Spleen (tissue), 11 donors: ENCODE data around the gene NCS1. TPM values are rescaled to one million over a fixed set of nuclear protein-coding genes. Genes with fewer than 3 reads are reported as not detected.

Source experiments
- DNase-seq: peaks from one replicate; pipeline ENCODE4 v3.0.0-alpha.2; 2020
- H3K27ac ChIP-seq, 8 donors: fragments of 200-600 bp; sonication (generic) in 7 of 8; 1 replicate in 4 of 8; 2 replicates in 4 of 8; pipeline versions ENCODE4 v1.5.0 to v1.8.0; 2016 to 2021; ENCODE audit warnings: inconsistent platforms in 4 of 8, mild to moderate bottlenecking in 4 of 8, moderate library complexity in 1 of 8
- H3K27me3 ChIP-seq, 7 donors: fragments of 200-600 bp; sonication (generic) in 6 of 7; replicated peaks in 1 of 7; 1 replicate in 4 of 7; 2 replicates in 3 of 7; pipeline versions ENCODE4 v1.5.0 to v1.8.0; 2016 to 2021; ENCODE audit warnings: inconsistent platforms in 3 of 7, mild to moderate bottlenecking in 1 of 7
- H3K36me3 ChIP-seq, 6 donors: fragments of 200-600 bp; sonication (generic) in 5 of 6; 1 replicate in 4 of 6; 2 replicates in 2 of 6; pipeline versions ENCODE4 v1.5.0 to v1.8.0; 2016 to 2021; ENCODE audit warnings: inconsistent platforms in 2 of 6
- H3K4me1 ChIP-seq, 6 donors: fragments of 200-600 bp; sonication (generic) in 5 of 6; 1 replicate in 3 of 6; 2 replicates in 3 of 6; pipeline versions ENCODE4 v1.5.0 to v1.8.0; 2016 to 2021; ENCODE audit warnings: inconsistent platforms in 3 of 6
- H3K4me3 ChIP-seq, 8 donors: fragments of 200-600 bp; sonication (generic) in 7 of 8; 1 replicate in 4 of 8; 2 replicates in 4 of 8; pipeline versions ENCODE4 v1.5.0 to v1.8.0; 2016 to 2021; ENCODE audit warnings: inconsistent platforms in 4 of 8, mild to moderate bottlenecking in 4 of 8, moderate library complexity in 2 of 8
- H3K9me3 ChIP-seq, 8 donors: fragments of 200-600 bp; sonication (generic) in 7 of 8; 1 replicate in 4 of 8; 2 replicates in 4 of 8; pipeline versions ENCODE4 v1.5.0 to v1.8.0; 2016 to 2021; ENCODE audit warnings: inconsistent platforms in 4 of 8
- POLR2A ChIP-seq, 3 donors: fragments of 450-650 bp; IDR thresholded peaks; one replicate each; pipeline ENCODE4 v1.5.1; 2017; ENCODE audit warnings: antibody characterized with exemption in 3 of 3, mild to moderate bottlenecking in 1 of 3
- POLR2AphosphoS5 ChIP-seq, 3 donors: sonication (generic); formaldehyde crosslinking; IDR thresholded peaks; one replicate each; pipeline ENCODE4 v1.5.1; 2017; ENCODE audit warnings: antibody characterized with exemption in 3 of 3
- WGBS, 5 donors: extraction: QIAGEN DNeasy Blood & Tissue Kit in 3 of 5; methylation state at CpG; one replicate each; pipeline versions ENCODE4 v1.1.5 to v1.1.7; 2013 to 2018; 5-methylcytosine and 5-hydroxymethylcytosine counted together
- intact Hi-C: fragments of 100-400 bp; cut with DNase I; formaldehyde crosslinking; loops from one replicate; pipeline ENCODE4 v1.15.0; 2023; ENCODE audit warnings: low total_unique reads
- polyA plus RNA-seq, 3 donors: library from polyadenylated mRNA; stranded (reverse); fragments of 200-250 nt; gene quantifications; one replicate each; pipeline ENCODE4 v1.2.1, GENCODE V29; 2013
- total RNA-seq, 7 donors: library from RNA; depleted of rRNA in 3 of 7; stranded (reverse); fragments of >200 nt in 3 of 7; fragmentation: NEBNext Ultra II Directional in 4 of 7; extraction: Animal tissue kit (Norgen Biotek cat#: 25700) in 4 of 7; gene quantifications; one replicate each; pipeline versions ENCODE4 v1.1.0 to v1.2.1, GENCODE V29; 2016 to 2021
- TF ChIP-seq, protein P1 (sequence below), 11 experiments: fragments of 200-600 bp in 7 of 11; fragments of 450-650 bp in 4 of 11; sonication (generic) in 4 of 11; IDR thresholded peaks in 8 of 11; conservative IDR thresholded peaks in 3 of 11; 1 replicate in 7 of 11; 2 replicates in 4 of 11; pipeline versions ENCODE4 v1.4.0 to v1.8.0; 2016 to 2021; ENCODE audit warnings: antibody characterized with exemption in 11 of 11, inconsistent platforms in 4 of 11, mild to moderate bottlenecking in 1 of 11
- donor health status: healthy with polysubstance abuse.
- donor health status: DM: no; HTN: no; CAD: no; lungs with moderate emphysema.
- donor health status: DM: no; HTN: no; CAD: no.
- donor health status: Bipolar disorder and iron deficiency.
- donor health status: healthy.
- donor health status: DM: no; HTN: no; CAD: no.
- donor health status: DM: yes; HTN: yes; CAD: no.

Gene NCS1
- total and polyA plus RNA-seq, 10 donors: 0.46 to 2.5 (median 1.3) TPM

DNA sequence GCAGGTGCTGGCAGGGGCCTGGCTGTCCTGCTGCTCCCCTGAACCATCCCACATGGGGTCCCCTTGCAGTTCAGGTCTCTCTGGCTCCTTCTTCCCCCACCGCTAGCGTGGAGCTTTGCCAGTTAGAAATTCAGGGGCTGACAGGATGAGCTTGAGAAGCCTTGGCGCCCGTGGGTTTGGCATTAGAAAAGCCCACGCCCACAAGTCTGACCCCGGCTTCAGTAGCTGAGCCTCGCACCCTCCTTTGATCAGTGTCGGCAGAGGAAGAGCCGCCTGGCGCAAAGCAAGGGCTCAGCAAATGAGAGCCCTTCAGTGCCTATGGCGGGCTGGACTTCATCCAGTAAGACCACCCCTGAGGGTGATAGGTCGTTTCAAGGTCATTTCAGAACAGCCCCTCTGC lies 30.1 kb upstream of the NCS1 start:
- Histone ChIP-seq H3K27me3 (peaks cover 0 to 40% (median 6%) of the 10 kb centered on the region in 7 donors), H3K9me3 (no peaks in the 10 kb centered on the region), H3K4me3 (no peak overlapping the region), H3K27ac (no peak overlapping the region), H3K4me1 (peaks cover 0 to 51% (median 4%) of the 10 kb centered on the region in 6 donors), H3K36me3 (peaks cover 0 to 7% (median 0%) of the 10 kb centered on the region in 6 donors)
- no peak for DNase-seq
- TF ChIP-seq, protein P1, sequence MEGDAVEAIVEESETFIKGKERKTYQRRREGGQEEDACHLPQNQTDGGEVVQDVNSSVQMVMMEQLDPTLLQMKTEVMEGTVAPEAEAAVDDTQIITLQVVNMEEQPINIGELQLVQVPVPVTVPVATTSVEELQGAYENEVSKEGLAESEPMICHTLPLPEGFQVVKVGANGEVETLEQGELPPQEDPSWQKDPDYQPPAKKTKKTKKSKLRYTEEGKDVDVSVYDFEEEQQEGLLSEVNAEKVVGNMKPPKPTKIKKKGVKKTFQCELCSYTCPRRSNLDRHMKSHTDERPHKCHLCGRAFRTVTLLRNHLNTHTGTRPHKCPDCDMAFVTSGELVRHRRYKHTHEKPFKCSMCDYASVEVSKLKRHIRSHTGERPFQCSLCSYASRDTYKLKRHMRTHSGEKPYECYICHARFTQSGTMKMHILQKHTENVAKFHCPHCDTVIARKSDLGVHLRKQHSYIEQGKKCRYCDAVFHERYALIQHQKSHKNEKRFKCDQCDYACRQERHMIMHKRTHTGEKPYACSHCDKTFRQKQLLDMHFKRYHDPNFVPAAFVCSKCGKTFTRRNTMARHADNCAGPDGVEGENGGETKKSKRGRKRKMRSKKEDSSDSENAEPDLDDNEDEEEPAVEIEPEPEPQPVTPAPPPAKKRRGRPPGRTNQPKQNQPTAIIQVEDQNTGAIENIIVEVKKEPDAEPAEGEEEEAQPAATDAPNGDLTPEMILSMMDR (IDR thresholded peaks at IDR 0.05 in 8 of 11, conservative IDR thresholded peaks at IDR 0.05 in 3 of 11): no peak
- TF ChIP-seq POLR2A (IDR thresholded peaks at IDR 0.05) (no peak), POLR2AphosphoS5 (IDR thresholded peaks at IDR 0.05) (no peak)
- intact Hi-C loops: no loop called here
- WGBS, 5 donors: 71 to 81% (median 78%) methylated on average over 8 to 12 of the region's 12 CpGs

DNA sequence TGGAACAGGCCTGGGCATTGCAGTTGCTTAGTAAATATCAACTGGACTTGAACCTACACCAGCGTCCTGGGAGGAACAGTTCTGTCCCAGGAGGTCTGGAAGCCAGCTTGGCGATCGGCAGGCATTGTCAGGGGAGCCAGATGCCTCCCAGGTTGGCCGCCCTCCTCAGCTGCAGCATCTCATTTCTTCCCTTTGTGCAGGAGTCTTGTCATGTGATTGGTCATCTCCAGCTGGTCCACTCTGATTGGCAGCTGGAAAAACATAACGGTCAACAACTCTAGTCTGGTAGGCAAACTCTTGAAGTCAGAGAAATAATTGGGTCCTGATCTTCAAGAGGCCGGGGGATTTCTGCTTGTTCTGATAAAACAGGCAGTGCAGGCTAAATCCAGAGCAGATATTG lies 29.6 kb upstream of the NCS1 start:
- TF ChIP-seq, protein P1 (IDR thresholded peaks at IDR 0.05 in 8 of 11, conservative IDR thresholded peaks at IDR 0.05 in 3 of 11): no peak
- no peak for TF ChIP-seq POLR2A (IDR thresholded peaks at IDR 0.05)
- no peak for TF ChIP-seq POLR2AphosphoS5 (IDR thresholded peaks at IDR 0.05)
- H3K4me1 ChIP-seq: peaks cover 0 to 45% (median 4%) of the 10 kb centered on the region in 6 donors
- H3K4me3 ChIP-seq: no peak overlapping the region
- H3K27me3 ChIP-seq: peaks cover 0 to 45% (median 6%) of the 10 kb centered on the region in 7 donors
- H3K9me3 ChIP-seq: no peaks in the 10 kb centered on the region
- 83 to 92% (median 88%) methylated on average over 6 of the region's 6 CpGs for WGBS, 5 donors
- peaks cover 0 to 1% (median 0%) of the 10 kb centered on the region in 6 donors for H3K36me3 ChIP-seq
- no peak overlapping the region for H3K27ac ChIP-seq
- DNase-seq: no peak
- intact Hi-C loops: no loop called here

DNA sequence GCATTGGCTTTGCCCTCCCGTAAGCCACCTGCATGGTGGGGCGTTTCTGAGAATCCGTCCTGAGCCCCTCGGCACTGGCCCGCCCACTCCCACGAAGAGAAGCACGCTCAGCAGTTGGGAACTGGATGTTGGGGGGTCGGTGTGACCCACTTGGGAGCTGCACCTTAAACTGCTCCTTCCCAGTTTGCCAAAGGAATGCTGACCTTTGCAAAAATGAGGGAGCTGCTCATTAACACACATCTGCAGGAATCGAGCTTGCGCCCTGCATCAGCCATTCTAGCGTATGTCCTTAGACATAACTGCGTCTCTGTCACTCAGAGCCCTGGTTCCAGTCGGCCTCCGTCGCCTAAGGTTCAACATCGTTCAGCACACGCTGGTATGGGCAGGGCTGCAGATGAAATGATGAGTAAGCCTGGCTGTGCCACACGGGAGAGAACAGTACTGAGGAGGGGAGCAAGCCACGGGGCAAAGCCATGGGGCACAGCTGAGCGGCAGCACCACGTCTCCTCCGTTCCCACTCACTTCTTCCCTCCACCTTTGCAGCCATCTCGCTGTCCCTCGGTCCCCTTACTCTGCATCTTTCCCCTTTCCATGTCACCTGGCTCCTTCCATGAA lies 28.8 kb upstream of the NCS1 start:
- H3K9me3 ChIP-seq: no peaks in the 10 kb centered on the region
- peaks cover 0 to 45% (median 6%) of the 10 kb centered on the region in 7 donors for H3K27me3 ChIP-seq
- TF ChIP-seq, protein P1 (IDR thresholded peaks at IDR 0.05 in 8 of 11, conservative IDR thresholded peaks at IDR 0.05 in 3 of 11): no peak
- TF ChIP-seq POLR2A (IDR thresholded peaks at IDR 0.05) (no peak), POLR2AphosphoS5 (IDR thresholded peaks at IDR 0.05) (no peak)
- intact Hi-C loops: no loop called here
- H3K27ac ChIP-seq: no peak overlapping the region
- H3K4me1 ChIP-seq: peaks cover 0 to 37% (median 4%) of the 10 kb centered on the region in 6 donors
- no peak overlapping the region for H3K4me3 ChIP-seq
- WGBS, 5 donors: 75 to 84% (median 79%) methylated on average over 24 of the region's 24 CpGs
- no peaks in the 10 kb centered on the region for H3K36me3 ChIP-seq
- no peak for DNase-seq

DNA sequence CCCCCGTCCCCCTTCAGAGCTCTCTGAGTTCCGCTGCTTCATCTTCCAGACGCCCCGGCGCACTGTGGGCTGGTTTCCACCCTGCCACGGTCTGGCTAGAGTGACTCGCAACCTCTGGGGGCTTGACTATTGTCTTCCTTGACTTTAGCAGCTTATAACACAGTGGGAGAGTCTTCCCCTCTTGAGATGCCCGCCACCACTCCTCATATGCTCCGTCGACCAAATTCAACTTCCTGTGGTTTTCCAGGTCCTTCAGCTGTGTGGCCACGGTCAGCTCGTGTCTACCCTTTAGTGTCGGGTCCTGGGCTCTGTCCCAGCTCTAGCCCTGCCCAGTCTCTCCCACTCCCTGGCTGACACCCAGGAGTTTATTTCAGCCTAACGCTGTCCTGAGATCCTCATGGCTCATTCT lies 28.2 kb upstream of the NCS1 start:
- Histone ChIP-seq H3K36me3 (no peaks in the 10 kb centered on the region), H3K27ac (no peak overlapping the region), H3K4me3 (no peak overlapping the region), H3K27me3 (peaks cover 0 to 51% (median 6%) of the 10 kb centered on the region in 7 donors), H3K4me1 (peaks cover 0 to 32% (median 1%) of the 10 kb centered on the region in 6 donors), H3K9me3 (no peaks in the 10 kb centered on the region)
- DNase-seq: no peak
- intact Hi-C loops: no loop called here
- WGBS, 5 donors: 9 to 15% (median 10%) methylated on average over 14 of the region's 14 CpGs
- TF ChIP-seq POLR2AphosphoS5 (IDR thresholded peaks at IDR 0.05): peak in 2 of 3 donors; percentile 13 to 23
- TF ChIP-seq, protein P1 (IDR thresholded peaks at IDR 0.05 in 8 of 11, conservative IDR thresholded peaks at IDR 0.05 in 3 of 11): no peak
